ENCODE measurements around the gene OR7D2.
"Not testable (repeated sequence)": the region's sequence is repeated elsewhere in the genome, so short reads cannot be mapped to it uniquely, and the experiment has no call there.

The OR7D2 gene

DNA sequence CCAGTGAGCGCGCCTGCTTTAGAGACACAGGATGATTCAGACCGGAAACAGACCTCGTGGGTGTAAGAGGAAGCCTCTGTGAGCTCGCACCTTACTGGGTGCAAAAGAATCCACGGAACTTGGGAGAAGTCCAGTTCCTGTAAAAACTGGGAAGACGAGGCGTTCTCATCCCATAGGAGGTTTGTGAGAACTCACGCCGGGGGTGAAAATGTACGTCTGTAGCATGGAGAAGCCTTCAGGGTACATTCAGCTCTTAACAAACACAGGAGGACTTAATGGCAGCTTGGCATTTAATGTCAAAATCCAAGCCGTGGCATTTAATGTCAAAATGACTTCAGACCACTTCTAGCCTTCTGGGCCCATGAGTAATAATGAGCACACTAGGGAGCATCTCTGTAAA lies 17.4 kb upstream of the OR7D2 start:
- no peak for DNase-seq (ENCODE audit: low spot score in 2 of 2)
- in situ Hi-C loops (cut with MboI; ENCODE audit: low sequenced_read_pairs) = no loop called here
- no peaks in the 10 kb centered on the region for H3K4me1 ChIP-seq
- H3K36me3 ChIP-seq (replicated peaks) = peaks cover 67% of the 10 kb centered on the region
- no peaks in the 10 kb centered on the region; the same call in 1 of the 2 replicates for H3K9me3 ChIP-seq
- H3K4me3 ChIP-seq = no peak overlapping the region
- H3K27me3 ChIP-seq (ENCODE audit: low read depth) = no peaks in the 10 kb centered on the region

DNA sequence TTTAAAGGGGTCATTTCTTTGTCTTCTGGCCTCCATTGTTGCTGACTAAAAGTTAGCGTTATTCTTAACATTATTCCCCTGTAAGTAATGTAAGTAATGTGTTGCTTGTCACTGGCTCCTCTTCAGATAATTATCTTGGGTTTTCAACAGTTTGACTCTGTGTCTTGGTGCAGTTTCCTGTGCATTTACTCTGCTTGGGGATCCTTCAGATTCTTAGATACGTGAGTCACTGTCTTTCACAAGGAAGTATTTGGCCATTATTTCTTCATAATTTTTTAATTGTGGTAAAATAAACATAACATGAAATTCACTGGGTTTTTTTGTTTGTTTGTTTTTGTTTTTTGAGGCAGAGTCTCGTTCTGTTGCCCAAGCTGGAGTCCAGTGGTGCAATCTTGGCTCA lies 13.5 kb upstream of the OR7D2 start:
- H3K36me3 ChIP-seq (replicated peaks) = peaks cover 31% of the 10 kb centered on the region
- H3K4me1 ChIP-seq = no peaks in the 10 kb centered on the region
- in situ Hi-C loops (cut with MboI; ENCODE audit: low sequenced_read_pairs) = no loop called here
- no peak overlapping the region for H3K4me3 ChIP-seq
- H3K27me3 ChIP-seq (ENCODE audit: low read depth) = no peaks in the 10 kb centered on the region
- no peak for DNase-seq (ENCODE audit: low spot score in 2 of 2)
- H3K9me3 ChIP-seq = no peaks in the 10 kb centered on the region; the same call in 1 of the 2 replicates

DNA sequence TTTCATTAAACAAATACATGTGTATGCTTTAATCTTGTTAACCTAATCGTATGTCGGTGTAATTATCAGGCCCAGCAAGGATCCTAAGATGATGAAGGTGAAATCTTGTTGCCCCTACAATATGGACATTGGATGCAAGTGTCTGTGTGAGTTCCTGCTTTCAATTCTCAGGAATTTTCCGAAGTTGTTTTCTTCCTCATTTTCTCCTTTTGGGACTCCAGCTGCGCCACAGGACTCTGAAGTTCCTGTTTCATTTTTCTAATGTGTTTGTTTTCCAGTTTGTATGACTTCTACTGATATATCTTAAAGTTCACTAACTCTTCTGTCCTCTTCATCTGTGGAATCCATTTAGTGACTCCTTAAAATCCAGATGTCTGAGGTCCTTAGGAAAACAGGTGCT lies 11.9 kb upstream of the OR7D2 start:
- Histone ChIP-seq H3K36me3 (replicated peaks) (peaks cover 15% of the 10 kb centered on the region), H3K4me1 (no peaks in the 10 kb centered on the region), H3K4me3 (no peak overlapping the region), H3K9me3 (no peaks in the 10 kb centered on the region), H3K27me3 (ENCODE audit: low read depth) (no peaks in the 10 kb centered on the region)
- no peak for DNase-seq (ENCODE audit: low spot score in 2 of 2)
- in situ Hi-C loops (cut with MboI; ENCODE audit: low sequenced_read_pairs) = no loop called here

DNA sequence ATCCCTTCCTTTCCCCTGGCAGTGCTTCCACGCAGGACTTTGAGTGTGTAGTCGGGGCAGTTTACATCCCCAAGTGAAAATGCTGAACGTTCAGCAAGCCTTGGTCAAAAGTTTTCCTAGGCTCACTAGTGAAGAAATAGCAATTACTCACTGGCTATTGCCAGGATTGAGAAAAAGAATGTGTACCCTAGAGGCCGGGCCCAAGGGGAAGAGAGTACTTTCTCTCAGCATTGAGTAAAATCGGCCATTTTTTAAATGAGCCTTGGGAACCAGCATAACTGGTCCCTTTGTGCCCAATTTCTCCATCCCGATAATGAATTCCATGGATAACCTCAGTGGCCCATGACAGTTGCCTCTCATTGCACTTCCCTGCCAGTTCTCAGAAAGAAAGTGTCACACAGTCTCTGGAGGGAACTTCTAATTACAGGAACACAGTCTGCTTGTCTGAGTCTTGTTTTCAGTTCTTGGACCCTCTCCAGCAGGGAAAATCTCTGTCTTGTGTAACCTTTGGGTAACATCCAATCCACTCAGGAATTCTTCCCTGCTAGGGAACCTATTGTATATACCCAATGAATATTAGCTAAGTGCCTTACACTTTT lies 7.3 kb upstream of the OR7D2 start:
- Histone ChIP-seq H3K27me3 (ENCODE audit: low read depth) (no peaks in the 10 kb centered on the region), H3K4me3 (no peak overlapping the region), H3K9me3 (no peaks in the 10 kb centered on the region), H3K4me1 (no peaks in the 10 kb centered on the region), H3K36me3 (replicated peaks) (no peaks in the 10 kb centered on the region)
- no peak for DNase-seq (ENCODE audit: low spot score in 2 of 2)
- in situ Hi-C loops (cut with MboI; ENCODE audit: low sequenced_read_pairs) = no loop called here

DNA sequence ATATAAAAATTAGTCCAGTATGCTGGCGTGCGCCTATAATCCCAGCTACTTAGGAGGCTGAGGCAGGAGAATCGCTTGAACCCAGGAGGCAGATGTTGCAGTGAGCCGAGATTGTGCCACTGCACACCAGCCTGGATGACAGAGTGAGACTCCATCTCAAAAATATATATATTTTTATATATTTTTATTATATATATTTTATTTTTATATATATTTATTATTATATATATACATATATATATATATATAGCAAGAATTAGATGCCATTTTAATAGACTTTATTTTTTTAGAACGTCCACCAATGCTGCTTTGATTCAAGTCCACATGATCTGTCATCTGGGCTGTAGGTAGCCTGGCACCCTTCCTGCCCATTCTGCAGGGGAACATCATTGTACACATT lies 3.5 kb upstream of the OR7D2 start:
- DNase-seq (ENCODE audit: low spot score in 2 of 2) = no peak
- in situ Hi-C loops (cut with MboI; ENCODE audit: low sequenced_read_pairs) = no loop called here
- H3K9me3 ChIP-seq = no peaks in the 10 kb centered on the region
- no peak overlapping the region for H3K4me3 ChIP-seq
- no peaks in the 10 kb centered on the region for H3K36me3 ChIP-seq (replicated peaks)
- H3K27me3 ChIP-seq (ENCODE audit: low read depth) = no peaks in the 10 kb centered on the region
- H3K4me1 ChIP-seq = no peaks in the 10 kb centered on the region

DNA sequence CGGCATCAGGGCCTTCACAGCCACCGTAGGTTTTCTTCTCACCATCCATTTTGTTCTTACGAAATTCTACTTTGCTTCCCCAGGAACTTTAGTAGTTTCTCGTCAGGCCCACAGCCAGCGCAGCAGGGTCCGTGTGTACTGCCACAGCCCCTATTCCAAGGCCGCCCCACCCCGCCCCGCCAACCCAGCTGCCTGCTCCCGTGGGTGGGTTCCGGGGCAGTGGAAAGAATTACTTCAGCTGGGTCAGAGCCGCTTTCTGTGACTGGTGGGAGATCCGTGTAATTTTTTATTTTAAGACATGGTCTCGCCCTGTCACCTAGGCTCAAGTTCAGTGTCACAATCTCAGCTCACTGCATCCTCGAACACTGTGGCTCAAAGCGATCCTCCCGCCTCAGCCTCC lies 4.2 kb downstream of the OR7D2 start:
- no peak for DNase-seq (ENCODE audit: low spot score in 2 of 2)
- Histone ChIP-seq H3K4me3 (no peak overlapping the region), H3K27me3 (ENCODE audit: low read depth) (no peaks in the 10 kb centered on the region), H3K9me3 (no peaks in the 10 kb centered on the region), H3K4me1 (no peaks in the 10 kb centered on the region), H3K36me3 (replicated peaks) (no peaks in the 10 kb centered on the region)
- in situ Hi-C loops (cut with MboI; ENCODE audit: low sequenced_read_pairs) = no loop called here

DNA sequence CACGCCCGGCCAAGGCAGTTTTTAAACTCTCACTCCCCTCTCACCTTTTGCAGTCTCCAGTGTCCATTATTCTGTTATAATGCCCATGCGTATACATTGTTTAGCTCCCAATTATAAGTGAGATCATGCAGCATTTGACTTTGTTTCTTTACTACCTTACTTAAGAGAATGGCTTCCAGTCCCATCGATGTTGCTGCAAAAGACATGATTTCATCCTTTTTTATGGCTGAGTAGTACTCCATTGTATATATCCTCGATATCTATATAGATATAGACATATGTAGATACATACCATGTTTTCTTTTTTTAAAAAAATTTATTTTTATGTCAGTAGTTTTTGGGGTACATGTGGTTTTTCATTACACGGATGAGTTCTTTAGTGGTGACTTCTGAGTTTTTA lies 8.4 kb downstream of the OR7D2 start:
- in situ Hi-C loops (cut with MboI; ENCODE audit: low sequenced_read_pairs) = no loop called here
- Histone ChIP-seq H3K9me3 (no peaks in the 10 kb centered on the region; the same call in 1 of the 2 replicates), H3K27me3 (ENCODE audit: low read depth) (no peaks in the 10 kb centered on the region), H3K4me3 (no peak overlapping the region), H3K36me3 (replicated peaks) (no peaks in the 10 kb centered on the region), H3K4me1 (no peaks in the 10 kb centered on the region)
- DNase-seq (ENCODE audit: low spot score in 2 of 2) = no peak

DNA sequence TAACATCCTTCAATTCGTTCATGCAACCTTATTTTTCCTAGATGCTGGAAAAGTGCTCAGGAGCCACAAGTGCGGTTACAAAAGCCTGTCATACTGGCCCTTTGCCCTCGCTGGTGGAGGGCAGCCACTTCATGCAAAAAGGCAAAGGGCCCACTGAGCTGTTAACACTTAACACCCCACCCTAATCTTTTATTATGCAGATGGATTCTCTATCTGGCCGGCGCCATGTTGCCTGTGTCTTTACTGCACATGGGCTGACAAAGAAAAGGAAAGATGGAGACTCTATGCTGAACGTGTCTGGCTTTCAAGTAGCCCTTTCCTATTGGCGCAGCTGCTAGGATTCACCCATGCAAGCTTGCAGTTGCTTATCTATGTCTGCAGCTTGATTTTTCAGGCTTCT lies 10.8 kb downstream of the OR7D2 start:
- Histone ChIP-seq H3K4me3 (no peak overlapping the region), H3K36me3 (replicated peaks) (no peaks in the 10 kb centered on the region), H3K9me3 (no peaks in the 10 kb centered on the region; the same call in 1 of the 2 replicates), H3K4me1 (no peaks in the 10 kb centered on the region), H3K27me3 (ENCODE audit: low read depth) (no peaks in the 10 kb centered on the region)
- DNase-seq (ENCODE audit: low spot score in 2 of 2) = no peak
- in situ Hi-C loops (cut with MboI; ENCODE audit: low sequenced_read_pairs) = no loop called here

DNA sequence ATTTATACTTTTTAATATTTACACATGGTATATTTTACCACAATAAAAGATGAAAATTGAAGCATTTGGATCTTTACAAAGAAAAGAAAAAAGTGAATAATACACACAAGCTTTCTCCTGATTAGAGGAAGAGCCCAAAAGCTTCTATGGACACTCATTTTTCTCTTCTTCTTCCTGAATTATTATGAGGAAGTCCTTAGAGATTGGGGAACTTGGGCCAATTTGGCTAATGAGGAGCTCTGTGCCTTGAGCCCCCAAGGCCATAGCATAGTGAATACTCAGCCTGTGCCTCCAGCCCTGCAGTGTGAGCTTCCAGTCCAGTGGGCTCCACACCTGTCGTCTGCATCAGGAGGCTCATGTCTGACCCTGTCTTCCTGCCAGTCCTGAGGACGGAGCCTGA lies 19.3 kb downstream of the OR7D2 start:
- H3K27me3 ChIP-seq (ENCODE audit: low read depth); DNase-seq (ENCODE audit: low spot score in 2 of 2); H3K4me1 ChIP-seq; H3K9me3 ChIP-seq; in situ Hi-C loops (cut with MboI; ENCODE audit: low sequenced_read_pairs); H3K36me3 ChIP-seq (replicated peaks); H3K4me3 ChIP-seq: not testable (repeated sequence)

DNA sequence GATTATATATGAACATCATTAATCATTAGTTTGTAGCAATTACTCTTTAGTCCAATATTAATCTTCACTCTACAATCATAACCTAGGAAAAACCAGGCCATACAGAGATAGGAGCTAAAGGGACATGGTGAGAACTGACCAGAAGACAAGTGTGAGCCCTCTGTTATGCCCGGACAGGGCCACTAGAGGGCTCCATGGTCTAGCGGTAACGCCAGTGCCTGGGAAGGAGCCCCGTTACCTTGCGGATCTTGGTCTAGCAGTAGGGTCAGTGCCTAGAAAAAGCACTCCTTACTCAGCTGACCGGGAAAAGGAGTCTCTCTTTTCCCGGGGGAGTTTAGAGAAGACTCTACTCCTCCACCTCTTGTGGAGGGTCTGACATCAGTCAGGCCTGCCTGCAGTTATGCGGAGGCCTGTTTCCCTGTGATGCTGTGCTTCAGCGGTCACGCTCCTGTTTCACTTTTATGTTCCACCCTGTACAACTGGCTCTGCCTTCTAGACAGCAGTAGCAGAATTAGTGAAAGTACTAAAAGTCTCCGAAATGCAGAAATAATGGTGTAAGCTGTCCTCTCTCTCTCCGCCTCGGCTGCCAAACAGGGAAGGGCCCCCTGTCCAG lies 26.8 kb downstream of the OR7D2 start:
- H3K36me3 ChIP-seq (replicated peaks) = no peaks in the 10 kb centered on the region
- in situ Hi-C loops (cut with MboI; ENCODE audit: low sequenced_read_pairs) = no loop called here
- peak; percentile 30 to 74 for DNase-seq (ENCODE audit: low spot score in 2 of 2)
- H3K4me3 ChIP-seq = no peak overlapping the region
- no peaks in the 10 kb centered on the region for H3K4me1 ChIP-seq
- no peaks in the 10 kb centered on the region for H3K9me3 ChIP-seq
- no peaks in the 10 kb centered on the region for H3K27me3 ChIP-seq (ENCODE audit: low read depth)

DNA sequence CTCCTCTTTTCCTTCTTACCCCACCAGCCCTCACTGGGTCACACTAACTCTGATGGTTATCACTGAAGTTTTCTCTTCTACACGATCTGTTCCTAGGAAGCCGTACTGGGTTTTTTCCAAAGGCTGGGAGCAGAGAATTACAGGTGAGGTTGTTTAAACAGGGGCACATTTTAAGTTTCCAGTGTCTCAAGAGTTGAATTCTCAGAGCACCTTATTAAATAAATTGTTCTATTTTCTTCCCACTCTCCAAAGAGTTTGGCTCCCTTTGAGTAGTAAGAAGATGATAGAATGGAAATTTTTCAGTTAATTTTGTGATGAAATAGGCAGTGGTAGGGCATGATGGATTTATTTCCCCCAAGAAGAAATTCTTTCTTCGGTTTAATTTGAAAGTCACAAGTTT lies 40.7 kb downstream of the OR7D2 start, which contains the start of gene OR7D4:
Gene OR7D4, minus strand, starts transcription at position 101 of the 400 bp plus-strand sequence. CDS start 4,752 bp downstream, outside the sequence.
- H3K4me3 ChIP-seq = no peak within 1 kb of the TSS

More for the DNA sequence above, 40.7 kb downstream of the OR7D2 start, which contains the start of gene OR7D4:
- Histone ChIP-seq H3K4me1 (no peaks in the 10 kb centered on the region), H3K36me3 (replicated peaks) (no peaks in the 10 kb centered on the region), H3K9me3 (no peaks in the 10 kb centered on the region), H3K27me3 (ENCODE audit: low read depth) (no peaks in the 10 kb centered on the region)
- no peak for DNase-seq (ENCODE audit: low spot score in 2 of 2)
- in situ Hi-C loops (cut with MboI; ENCODE audit: low sequenced_read_pairs) = no loop called here

All from HAP-1 (cell line).